ENCODE results near the gene RIMS1.

- no peak for TF ChIP-seq CTCF (IDR thresholded peaks at IDR 0.05; ENCODE audit: low read length)
- no peak for TF ChIP-seq EZH2phosphoT487 (IDR thresholded peaks at IDR 0.05; ENCODE audit: low read length)
- no peak for TF ChIP-seq EZH2 (optimal IDR thresholded peaks at IDR 0.05; ENCODE audit: low read depth, low read length)
These were observed 33.4 kb upstream of the RIMS1 start for GRCh38 chr6:71852948-71853347.
